NCI-H128 (cell line): ENCODE measurements around the gene SDK2.

ENCODE experiments used
- DNase-seq: peaks from one replicate; lab custom pipeline; 2025; ENCODE audit not compliant: unreplicated experiment; lab: John Stamatoyannopoulos, UW

SDK2 gene

DNA sequence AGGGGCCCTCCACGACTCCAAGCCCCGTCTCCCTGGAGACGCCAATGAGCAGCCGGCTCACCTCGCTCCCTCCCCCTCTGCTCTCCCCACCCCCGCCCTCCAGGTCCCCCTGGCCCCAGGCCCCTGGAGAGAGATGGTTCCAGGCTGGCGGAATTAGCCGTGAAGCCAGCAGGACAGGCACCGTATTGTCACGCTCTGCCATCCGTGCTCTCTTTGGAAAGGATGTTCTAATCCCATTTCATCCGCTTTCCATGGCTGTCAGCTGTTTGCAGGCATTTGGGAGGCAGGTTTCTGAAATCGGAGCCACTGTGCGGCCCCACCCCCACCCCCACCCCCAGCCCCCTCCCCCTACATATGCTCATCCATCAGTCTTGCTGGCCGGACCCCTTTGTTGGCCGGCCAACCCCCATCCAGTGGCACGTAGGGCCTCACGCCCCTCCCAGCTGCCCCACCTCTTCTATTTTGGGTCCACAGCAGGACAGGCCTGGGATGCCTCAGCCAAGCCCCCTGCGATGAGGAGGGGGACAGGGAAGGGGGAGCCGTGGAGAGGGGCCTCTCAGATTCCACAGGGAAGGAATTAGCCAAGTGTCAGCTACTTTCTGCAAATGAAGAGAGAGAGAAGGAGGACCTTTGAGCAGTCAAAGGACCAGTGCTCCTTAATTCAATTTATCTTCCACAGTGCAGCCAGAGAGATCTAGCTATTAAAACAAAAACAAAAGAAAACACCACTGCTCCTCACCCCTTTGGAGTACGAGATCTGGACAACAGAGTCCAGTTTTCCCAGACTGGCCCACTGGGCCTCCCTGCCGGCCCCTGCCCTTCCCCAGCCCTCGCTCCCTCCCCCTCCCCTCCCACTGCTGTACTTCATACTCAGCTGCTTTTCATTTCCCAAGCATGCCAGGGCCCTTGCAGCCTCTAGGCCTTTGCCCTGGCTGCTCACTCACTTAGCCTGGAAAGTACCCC is 30.7 kb downstream of the SDK2 start:
- DNase-seq = no peak

DNA sequence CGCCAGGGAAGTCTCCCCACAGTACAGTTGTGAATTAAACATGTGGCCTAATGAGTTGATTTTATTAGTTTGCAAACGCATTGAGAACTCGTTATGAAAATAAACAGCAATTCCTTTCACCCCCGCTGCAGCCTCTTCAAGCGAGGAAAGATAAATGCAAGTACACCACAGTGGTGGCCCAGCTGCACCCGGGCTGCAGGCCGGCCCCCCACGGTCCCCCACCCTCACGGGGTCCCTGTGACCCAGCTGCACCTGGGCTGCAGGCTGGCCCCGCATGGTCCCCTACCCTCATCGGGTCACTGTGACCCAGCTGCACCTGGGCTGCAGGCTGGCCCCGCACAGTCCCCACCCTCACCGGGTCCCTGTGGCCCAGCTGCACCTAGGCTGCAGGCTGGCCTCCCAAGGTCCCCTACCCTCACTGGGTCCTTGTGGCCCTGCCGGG is 32.2 kb downstream of the SDK2 start:
- no peak for DNase-seq

DNA sequence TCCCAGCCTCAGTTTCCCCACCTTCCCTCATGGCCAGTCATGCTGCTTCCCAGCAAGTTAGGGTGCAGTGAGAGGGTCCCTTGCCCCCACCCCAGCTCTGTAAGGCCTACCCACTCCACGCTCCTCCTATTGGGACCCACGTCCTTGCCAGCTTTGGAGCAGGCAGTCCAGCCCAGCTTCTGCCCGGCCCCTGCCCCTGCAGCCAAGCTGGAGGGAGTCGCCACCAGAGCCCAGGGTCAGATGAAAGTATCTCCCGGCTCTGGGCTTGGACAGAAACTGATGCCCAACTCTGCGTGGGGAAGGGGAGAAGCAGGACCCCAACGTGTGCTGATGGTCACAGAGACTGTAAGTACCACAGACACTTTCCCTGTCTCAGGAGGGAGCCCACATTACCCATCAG is 32.6 kb downstream of the SDK2 start:
- DNase-seq = no peak

DNA sequence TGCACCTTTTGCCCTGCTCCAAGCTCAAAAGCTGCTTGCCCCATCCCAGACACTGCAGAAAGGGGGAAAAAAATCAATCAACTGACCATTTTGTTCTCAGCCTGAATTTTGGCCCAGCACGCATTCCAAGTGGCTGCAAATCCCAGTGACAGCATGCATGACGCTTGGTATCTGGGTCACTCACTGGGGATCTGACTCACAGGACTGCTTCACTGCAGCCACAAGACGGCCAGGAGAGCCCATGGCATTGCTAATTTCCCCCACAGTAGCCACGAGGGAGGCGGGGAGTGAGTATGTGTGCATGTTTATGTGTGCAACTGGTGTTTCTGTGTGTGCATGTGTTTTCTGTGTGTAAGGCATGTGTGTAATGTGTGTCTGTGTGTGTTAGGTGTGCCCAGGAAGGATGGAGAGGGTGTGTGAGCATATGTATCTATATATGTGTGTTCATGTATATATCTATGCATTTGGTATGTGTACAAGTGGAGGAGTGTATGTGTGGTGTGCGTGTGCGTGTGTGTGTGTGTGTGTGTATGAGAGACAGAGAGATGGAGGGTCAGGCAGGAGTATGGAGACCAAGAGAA is 33.8 kb downstream of the SDK2 start:
- no peak for DNase-seq

DNA sequence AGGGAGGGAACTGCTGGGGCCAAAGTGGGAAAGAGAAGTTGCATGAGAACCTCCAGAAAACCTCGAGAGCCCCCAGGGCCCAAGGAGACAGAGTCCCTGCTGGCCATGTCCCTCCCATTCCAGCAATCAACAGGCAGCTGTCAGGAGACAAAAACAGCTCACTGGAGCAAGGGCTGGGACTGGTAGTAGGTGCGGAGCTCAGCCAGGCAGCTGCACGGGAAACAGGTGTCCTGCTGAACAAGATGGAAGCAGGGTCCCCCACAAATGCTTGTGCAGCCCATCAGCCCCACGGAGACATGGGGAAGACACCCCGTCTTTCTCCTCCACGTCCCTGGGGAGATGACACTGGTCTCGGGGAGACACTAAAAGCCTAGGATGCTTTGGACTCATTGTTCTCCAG is 34.5 kb downstream of the SDK2 start:
- DNase-seq = no peak

DNA sequence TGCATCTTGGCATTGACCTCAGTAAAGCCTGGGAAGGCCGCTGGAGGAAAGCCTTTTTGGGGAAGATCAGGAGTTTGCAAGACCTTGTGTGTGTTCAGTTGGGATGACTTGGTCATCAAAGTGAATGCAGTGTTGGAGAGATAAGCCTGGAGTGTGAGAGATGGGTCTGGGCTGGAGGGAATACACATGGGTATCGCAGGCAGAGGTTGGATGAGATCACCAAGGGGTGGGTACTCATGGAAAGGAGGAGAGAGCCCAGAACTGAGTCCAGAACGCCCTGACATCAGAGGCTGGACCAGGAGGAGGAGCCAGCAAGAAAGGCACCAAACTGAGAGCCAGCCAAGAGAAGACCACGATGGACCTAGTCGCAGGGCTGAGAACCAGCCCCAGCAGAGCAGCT is 35.2 kb downstream of the SDK2 start:
- DNase-seq = no peak

DNA sequence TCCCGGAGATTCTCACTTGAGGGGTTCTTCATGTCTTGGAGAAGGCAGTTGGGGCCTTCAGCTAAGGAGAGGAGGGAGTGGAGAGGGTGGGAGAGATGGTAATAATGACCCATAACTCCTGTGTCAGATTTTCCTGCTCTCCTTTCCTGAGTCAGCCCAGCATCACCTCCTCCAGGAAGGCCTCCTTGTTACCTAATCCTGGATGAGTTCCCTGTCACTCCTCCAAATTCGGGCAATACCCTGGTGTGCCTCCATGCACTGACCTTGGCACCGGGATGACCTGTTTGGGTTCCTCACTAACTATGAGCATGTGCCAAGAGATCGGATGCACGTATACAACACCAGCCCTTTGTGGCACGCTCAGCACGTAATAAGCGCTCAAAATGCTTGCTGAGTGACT is 38.8 kb downstream of the SDK2 start:
- no peak for DNase-seq

DNA sequence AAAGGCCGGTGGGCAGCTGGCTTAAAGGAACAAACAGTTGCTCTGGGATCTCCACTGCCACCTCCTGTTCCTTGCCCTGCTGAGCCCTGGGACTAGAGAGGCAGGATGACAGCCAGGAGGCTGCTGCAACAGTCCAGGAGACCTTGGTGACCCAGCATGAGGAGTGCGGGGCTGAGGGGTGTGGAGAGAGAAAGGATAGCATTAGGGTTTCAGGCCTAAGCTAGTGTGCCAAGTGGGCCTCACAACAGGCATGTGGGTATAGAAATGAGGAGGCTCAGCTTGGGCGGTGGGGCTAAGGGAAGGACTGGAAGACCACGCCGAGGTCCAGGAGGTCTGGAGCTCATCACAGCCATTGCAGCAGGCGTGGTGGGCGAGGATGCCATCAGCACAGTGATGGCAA is 39.8 kb downstream of the SDK2 start:
- no peak for DNase-seq

DNA sequence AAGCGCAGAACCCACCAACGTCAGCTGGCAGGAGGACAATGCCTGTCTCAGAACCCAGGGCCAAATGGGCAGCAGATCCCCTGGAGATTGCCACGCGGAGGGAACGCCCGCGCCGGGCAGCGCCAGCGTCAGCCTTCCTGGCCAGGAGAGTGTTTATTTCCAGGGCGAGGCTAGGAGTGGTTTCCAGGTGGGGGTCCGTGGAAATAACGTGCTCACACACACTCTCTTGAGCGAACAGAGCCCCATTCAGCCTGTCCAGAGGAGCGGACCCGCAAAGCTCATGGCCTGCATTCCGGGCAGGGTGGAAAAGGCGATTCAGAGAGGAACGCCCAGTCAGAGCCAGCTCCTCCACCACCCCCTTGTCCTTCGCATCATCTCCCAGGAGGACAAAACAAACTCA is 40.3 kb downstream of the SDK2 start:
- DNase-seq = no peak

DNA sequence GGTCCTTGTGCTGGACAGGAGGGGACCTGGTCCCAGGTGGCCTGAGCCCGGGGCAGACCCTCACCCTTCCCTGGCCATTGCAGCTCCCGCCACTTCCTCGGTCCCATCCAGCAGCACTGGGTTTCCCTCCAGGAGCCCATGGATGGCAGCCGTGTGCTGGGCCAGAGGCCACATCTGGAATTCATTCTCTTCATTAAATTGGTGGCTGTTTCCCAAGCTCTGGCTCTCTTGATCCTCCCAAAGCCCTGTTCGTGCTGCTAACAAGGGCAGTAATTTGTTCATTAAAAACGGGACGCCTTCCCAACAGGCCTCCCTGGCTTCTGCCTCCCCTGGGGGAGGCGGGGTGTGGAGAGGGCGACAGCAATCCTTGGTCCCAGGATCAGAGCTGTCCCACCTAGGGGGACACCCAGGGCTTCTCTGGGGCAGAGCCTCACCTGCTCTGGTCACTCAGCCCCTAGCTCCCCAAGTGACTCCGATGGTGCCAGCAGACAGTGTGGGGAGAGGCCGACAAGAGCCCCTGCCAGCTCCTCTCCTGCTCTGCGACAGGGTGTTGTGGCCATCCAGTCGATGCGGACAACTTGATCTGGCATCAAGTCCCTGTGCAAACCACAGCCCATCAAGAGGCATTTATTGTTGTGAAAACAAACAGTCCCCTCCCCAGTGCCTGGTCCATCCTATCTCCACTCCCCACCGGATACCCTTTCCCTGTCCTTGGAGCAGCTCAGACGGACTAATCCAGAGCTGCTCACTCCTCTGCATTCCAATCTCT is 44.0 kb downstream of the SDK2 start:
- no peak for DNase-seq

DNA sequence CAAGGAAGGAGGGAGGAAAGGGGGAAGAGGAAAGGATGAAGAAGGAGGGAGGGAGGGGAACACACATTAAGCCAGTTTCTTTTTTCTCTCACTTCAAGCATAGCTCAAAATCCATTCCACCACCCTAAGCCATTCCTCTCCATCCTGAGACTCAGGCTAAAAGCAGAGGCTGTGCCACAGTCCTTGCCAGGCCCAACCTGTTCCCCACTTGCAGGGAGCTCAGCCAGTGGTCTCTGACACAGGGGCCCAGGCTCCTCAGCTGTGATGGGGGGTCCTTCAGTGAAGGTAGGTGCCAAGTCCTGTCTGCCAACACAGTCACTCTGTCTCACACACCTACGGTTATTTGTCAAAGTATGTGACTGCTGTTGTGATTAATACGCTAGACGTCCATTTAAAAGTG is 44.6 kb downstream of the SDK2 start:
- DNase-seq = no peak

DNA sequence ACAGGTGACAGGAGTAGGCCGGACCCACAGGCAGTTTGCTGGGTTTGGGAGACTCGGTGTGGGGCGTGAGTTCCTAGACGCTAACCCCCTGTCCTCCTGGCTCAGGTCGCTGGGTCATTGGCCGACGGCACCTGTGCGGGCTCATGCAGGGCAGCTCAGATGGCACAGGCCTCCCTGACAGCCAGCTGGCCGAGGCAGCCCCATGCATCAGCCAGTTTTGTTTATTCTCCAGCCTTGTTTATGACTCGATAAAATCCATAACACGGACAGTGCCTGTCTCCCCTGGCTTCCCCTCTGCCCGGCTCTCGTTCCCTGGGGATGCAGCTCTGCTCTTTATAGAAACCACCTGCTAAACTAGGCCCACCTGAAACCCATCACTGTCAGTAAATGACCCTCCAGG is 46.0 kb downstream of the SDK2 start:
- no peak for DNase-seq

DNA sequence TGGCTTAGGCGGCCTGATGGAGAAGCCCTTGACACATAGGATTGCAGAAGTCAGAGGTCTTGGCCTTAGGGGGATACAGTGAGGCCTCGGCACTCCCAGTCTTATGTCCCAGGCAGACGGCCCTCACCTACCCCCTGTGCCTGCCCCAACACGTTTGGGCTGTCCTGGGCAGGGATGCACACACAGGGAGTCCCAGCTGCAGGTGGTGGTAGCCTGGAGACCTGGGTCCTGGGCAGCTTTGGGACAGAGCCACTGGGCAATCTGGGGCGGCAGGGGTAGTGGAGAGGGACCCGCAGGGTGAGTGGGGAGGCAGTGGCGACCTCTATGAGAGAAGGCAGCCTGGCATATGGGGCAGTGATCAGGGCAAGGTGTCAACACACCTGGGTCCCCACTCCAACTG is 48.3 kb downstream of the SDK2 start:
- no peak for DNase-seq

DNA sequence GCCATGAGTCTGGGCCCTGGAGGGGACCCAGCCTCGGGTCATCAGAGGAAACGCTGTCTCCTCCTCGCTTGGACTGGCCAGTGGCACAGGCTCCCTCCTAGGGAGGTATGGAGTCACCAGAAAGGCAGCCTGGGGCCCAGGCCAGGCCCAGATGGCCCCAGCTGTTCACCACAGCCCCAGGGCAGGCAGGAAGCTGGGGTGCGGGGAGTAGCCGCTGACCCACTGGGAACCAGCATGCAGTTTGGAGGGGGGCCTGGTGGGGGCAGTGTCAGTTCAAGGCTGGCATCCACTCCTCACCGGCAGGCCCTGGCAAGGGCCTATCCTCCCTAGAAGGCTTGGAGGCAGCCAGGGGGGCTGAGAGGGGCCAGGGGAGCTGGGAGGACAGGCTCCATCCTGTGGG is 48.8 kb downstream of the SDK2 start:
- no peak for DNase-seq

DNA sequence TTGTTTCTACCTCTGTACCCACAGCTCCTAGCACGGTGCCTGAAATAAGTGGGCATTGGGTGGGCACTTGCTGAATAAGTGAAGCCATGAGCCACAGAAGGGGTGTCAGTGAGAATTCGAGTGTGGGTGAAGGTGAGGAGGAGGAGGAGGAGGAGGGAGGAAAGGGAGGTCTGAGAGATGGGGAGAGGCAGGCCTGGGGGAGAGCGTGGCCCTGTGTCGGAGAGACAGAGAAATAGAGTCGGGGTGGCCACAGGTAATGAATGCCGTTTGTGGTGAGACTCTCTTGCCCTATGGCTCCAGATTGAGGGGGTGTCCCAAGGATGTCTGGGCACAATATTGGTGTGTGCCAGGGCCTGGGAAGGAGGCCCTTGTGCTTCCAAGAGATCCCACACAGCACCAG is 49.2 kb downstream of the SDK2 start:
- DNase-seq = no peak

DNA sequence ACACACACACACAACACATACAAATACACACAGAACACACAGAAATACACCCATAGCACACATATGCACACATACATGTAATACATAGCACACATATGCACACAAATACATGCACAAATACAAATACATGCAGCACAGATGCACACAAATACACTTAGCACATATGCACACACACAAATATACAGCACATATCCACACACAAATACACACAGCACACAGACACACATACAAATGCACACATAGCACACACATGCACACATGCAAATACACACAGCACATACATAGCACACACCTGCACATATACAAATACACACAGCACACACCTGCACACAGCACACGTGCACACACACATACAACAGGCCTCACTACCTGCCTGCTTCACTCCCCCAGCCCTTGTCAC is 49.6 kb downstream of the SDK2 start:
- no peak for DNase-seq

DNA sequence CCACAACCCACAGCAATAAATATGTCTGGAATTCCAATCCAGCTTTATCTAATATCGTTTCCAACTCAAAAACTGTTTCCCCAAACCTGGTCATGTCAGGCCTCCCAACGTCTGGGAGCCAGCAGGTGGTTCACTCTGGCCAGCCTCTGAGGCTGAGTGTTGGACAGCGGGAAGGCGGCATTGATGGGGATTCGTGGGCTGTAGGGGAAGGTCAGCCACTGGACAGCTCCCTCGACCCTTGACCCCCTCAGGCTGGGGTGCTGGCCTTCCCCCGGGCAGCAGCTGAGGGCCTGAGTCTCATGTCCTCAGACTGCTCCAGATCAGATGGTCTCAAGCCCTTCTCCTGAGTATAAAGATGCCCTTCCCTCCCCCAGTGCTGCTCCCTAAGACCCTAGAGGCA is 50.2 kb downstream of the SDK2 start:
- DNase-seq = no peak

DNA sequence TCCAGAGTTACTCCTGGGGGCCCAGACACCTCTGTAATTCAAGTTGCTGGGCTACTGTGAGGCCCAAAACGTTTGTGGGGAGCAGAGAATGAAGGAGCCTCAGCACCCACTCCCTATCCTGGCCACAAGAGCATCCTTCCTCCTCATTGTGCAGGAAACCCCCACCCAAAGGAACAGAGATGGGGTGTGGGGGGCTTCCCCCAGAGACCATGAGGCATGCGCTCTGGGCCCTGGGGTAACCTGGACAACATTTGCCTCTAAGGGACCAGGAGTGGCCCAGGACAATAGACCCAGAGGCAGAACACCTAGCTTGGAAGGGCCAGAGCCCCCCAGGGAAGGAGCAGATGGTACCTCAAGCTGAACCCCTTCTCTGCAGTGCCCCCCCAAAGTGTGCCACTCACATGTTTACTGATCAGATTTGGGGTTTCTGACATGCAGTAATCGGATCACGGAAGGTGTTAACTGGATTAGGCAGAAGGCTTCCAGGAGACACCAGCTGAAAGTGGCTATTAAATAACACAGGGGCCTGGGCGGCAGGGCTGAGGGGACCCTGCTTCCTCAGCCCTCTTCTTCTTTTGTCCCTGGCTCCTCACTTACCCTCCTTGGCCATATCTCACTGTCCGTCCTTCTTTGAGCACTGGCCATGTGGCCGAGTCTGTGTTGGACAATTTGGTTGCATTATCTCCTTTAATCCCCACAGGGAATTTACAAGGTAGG is 50.8 kb downstream of the SDK2 start:
- DNase-seq = no peak

DNA sequence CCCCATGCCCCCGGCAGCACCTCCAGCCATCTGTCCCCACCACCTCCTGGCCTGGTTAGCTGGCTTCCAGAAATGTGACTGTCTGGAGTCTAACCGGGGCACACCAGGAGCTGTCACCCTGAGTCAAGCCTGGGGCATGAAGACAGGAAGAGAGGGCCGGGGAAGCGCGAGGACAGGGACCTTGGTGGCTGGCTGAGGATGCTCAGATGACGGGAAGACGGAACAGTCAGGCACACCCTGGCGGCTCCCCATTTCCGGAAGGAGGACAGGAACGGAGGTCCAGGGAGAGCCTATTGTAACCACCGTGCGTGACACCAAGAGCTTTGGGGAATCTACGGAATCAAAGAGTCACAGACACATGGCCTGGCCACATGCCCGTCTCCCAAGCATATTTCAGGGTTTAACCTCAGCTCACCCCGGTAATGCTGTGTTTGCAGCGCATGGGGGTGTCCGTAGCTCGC is 51.7 kb downstream of the SDK2 start:
- DNase-seq = no peak

DNA sequence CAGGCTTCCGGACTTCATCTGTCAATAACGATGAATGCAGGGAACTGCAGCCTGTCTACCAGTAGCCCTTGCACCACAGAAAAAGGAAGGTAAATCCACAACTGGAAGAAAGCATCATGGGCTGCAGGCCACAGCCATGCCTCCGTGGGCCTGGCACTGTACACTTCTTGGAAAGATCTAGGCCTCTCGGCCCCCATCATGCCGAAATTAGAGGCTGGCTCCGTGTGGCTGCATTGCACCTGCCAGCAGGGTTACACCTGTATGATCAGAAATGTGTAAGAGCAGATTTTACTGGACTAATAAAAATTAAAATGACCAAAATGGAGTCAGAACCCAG is 52.2 kb downstream of the SDK2 start:
- no peak for DNase-seq
